K562 (cell line): Measurements from ENCODE around the gene HMGN1. TPM values are rescaled to one million over a fixed set of nuclear protein-coding genes. Genes with fewer than 3 reads are reported as not detected.

Experiments
- C11orf30 ChIP-seq: fragments of 450-650 bp; IDR thresholded peaks from 2 replicates; pipeline ENCODE4 v1.6.1; 2016; ENCODE audit warnings: low read depth, mild to moderate bottlenecking
- ETV6 ChIP-seq, 3 experiments: fragments of 150-350 bp in 1 of 3; sonication (generic) in 1 of 3; formaldehyde crosslinking in 1 of 3; IDR thresholded peaks; 2 replicates each; pipeline versions ENCODE4 v1.6.1 to v1.8.0; 2014 to 2022; ENCODE audit warnings: borderline replicate concordance in 2 of 3, low read depth in 2 of 3, antibody characterized with exemption in 1 of 3, low read length in 1 of 3, mild to moderate bottlenecking in 1 of 3, missing genetic modification reagents in 1 of 3
- IRF9 ChIP-seq: fragments of 450-650 bp; IDR thresholded peaks from 2 replicates; pipeline ENCODE4 v1.6.1; 2016; ENCODE audit warnings: missing biosample characterization, missing genetic modification characterization
- POLR2A ChIP-seq: fragments of 450-650 bp; conservative IDR thresholded peaks from 2 replicates; pipeline ENCODE4 v1.6.1; 2016
- POLR3G ChIP-seq: IDR thresholded peaks from 2 replicates; pipeline ENCODE4 v1.6.1; 2011; ENCODE audit not compliant: insufficient read length, insufficient replicate concordance; ENCODE audit errors: extremely low read depth
- RB1 ChIP-seq: fragments of 450-650 bp; IDR thresholded peaks from 2 replicates; pipeline ENCODE4 v1.6.1; 2017; ENCODE audit warnings: low read depth, mild to moderate bottlenecking
- RREB1 ChIP-seq: fragments of 250-450 bp; sonication (Bioruptor Pico); IDR thresholded peaks from 2 replicates; pipeline ENCODE4 v1.4.0; 2020
- SFPQ ChIP-seq: fragments of 200-400 bp; formaldehyde crosslinking; IDR thresholded peaks from 2 replicates; pipeline ENCODE4 v1.6.1; 2017; ENCODE audit warnings: mild to moderate bottlenecking, low read depth, low read length, moderate library complexity
- U2AF1 ChIP-seq: fragments of 200-400 bp; formaldehyde crosslinking; optimal IDR thresholded peaks from 2 replicates; pipeline ENCODE3; 2017; ENCODE audit warnings: mild to moderate bottlenecking, low read depth, low read length, moderate library complexity
- ZNF324 ChIP-seq: fragments of 250-450 bp; sonication (Bioruptor Pico); IDR thresholded peaks from 2 replicates; pipeline ENCODE4 v1.4.0; 2020; ENCODE audit warnings: mild to moderate bottlenecking
- ZNF696 ChIP-seq: fragments of 250-450 bp; sonication (Bioruptor Pico); conservative IDR thresholded peaks from 2 replicates; pipeline ENCODE4 v1.4.0; 2020; ENCODE audit warnings: mild to moderate bottlenecking, moderate library complexity
- polyA plus RNA-seq, 8 experiments: library from polyadenylated mRNA; depleted of rRNA in 4 of 8; stranded (reverse) in 5 of 8; unstranded in 3 of 8; fragments of >200 nt; fragmentation: Nextera tagmentation in 2 of 8; fragmentation: Illumina TruSeq in 1 of 8; extraction: Ambion mirVana in 2 of 8; extraction: Trizol in 1 of 8; gene quantifications; 2 replicates each; pipeline versions ENCODE4 v1.2.1 to v1.2.3, GENCODE V29; 2011 to 2014; ENCODE audit warnings: inconsistent platforms in 1 of 8, missing spikeins in 1 of 8
- total RNA-seq, 7 experiments: library from RNA; depleted of rRNA in 6 of 7; stranded (reverse); fragments of >200 nt in 6 of 7; fragmentation: Illumina TruSeq in 2 of 7; extraction: Trizol in 2 of 7; gene quantifications; 2 replicates each; pipeline versions ENCODE4 v1.2.1 to v1.2.3, GENCODE V29; 2011 to 2021; ENCODE audit warnings: low replicate concordance in 1 of 7
- TF ChIP-seq, protein P1 (sequence below), 2 experiments: fragments of 450-650 bp; conservative IDR thresholded peaks; 2 replicates each; pipeline ENCODE4 v1.6.1; 2017; ENCODE audit warnings: mild to moderate bottlenecking in 2 of 2, moderate library complexity in 2 of 2
- TF ChIP-seq, protein P2 (sequence below): fragments of 250-450 bp; sonication (Bioruptor Pico); IDR thresholded peaks from 2 replicates; pipeline ENCODE4 v1.8.0; 2022; ENCODE audit warnings: inconsistent platforms, mild to moderate bottlenecking, moderate library complexity, borderline replicate concordance
- TF ChIP-seq, protein P3 (sequence below): sonication (generic); formaldehyde crosslinking; IDR thresholded peaks from 2 replicates; pipeline ENCODE4 v1.8.0; 2022; ENCODE audit warnings: mild to moderate bottlenecking, low read depth, missing genetic modification reagents

Gene HMGN1
- total and polyA plus RNA-seq, 9 of the 15 experiments (the other 6 are each of a cell fraction or from before 2014, with no cell fraction given), result 124 to 626 (median 498) TPM

DNA sequence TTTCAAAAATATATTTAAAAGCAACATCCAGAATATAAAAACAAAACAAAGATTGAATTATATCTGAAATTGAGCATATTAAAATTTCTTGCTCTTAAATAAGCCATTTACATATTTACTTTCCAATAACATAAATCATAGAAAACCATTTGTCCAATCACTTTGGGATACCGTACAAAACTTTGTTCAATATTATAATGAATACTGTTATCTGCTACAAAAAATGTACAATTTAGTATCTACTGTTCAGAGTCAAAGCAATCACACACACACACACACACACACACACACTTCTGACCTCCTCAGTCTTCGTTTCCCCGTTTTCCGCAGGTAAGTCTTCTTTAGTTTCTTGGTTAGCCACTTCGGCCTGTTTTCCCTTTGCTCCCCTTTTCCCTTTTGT lies 4.0 kb downstream of the HMGN1 start (continued):
- TF ChIP-seq SFPQ, result 0 out of 2 replicates have a peak, but pooled peaks have one; percentile 51
- TF ChIP-seq ETV6 (IDR thresholded peaks at IDR 0.05; ENCODE audit: borderline replicate concordance in 1 of 2, low read depth in 2 of 2, low read length in 1 of 2), result no peak
- no peak for TF ChIP-seq ETV6 (CRISPR knock-in tag; IDR thresholded peaks at IDR 0.05; ENCODE audit: borderline replicate concordance)
- TF ChIP-seq, protein P1, sequence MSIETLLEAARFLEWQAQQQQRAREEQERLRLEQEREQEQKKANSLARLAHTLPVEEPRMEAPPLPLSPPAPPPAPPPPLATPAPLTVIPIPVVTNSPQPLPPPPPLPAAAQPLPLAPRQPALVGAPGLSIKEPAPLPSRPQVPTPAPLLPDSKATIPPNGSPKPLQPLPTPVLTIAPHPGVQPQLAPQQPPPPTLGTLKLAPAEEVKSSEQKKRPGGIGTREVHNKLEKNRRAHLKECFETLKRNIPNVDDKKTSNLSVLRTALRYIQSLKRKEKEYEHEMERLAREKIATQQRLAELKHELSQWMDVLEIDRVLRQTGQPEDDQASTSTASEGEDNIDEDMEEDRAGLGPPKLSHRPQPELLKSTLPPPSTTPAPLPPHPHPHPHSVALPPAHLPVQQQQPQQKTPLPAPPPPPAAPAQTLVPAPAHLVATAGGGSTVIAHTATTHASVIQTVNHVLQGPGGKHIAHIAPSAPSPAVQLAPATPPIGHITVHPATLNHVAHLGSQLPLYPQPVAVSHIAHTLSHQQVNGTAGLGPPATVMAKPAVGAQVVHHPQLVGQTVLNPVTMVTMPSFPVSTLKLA (conservative IDR thresholded peaks at IDR 0.05), result no peak
- TF ChIP-seq, protein P2, sequence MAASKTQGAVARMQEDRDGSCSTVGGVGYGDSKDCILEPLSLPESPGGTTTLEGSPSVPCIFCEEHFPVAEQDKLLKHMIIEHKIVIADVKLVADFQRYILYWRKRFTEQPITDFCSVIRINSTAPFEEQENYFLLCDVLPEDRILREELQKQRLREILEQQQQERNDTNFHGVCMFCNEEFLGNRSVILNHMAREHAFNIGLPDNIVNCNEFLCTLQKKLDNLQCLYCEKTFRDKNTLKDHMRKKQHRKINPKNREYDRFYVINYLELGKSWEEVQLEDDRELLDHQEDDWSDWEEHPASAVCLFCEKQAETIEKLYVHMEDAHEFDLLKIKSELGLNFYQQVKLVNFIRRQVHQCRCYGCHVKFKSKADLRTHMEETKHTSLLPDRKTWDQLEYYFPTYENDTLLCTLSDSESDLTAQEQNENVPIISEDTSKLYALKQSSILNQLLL, result no peak
- TF ChIP-seq U2AF1, result peak; percentile 54
- TF ChIP-seq, protein P3, sequence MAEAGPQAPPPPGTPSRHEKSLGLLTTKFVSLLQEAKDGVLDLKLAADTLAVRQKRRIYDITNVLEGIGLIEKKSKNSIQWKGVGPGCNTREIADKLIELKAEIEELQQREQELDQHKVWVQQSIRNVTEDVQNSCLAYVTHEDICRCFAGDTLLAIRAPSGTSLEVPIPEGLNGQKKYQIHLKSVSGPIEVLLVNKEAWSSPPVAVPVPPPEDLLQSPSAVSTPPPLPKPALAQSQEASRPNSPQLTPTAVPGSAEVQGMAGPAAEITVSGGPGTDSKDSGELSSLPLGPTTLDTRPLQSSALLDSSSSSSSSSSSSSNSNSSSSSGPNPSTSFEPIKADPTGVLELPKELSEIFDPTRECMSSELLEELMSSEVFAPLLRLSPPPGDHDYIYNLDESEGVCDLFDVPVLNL (CRISPR knock-in tag), result no peak
- TF ChIP-seq RREB1 (CRISPR knock-in tag), result no peak
- TF ChIP-seq IRF9 (tag), result no peak
- 0 out of 2 replicates have a peak, but pooled peaks have one; percentile 39 for TF ChIP-seq POLR2A
- TF ChIP-seq ZNF324 (CRISPR knock-in tag), result no peak
- TF ChIP-seq POLR3G, result no peak
- peak; percentile 16; the same call in 1 of the 2 replicates for TF ChIP-seq C11orf30
- TF ChIP-seq ZNF696 (CRISPR knock-in tag), result no peak
- no peak for TF ChIP-seq RB1
